ENCODE measurements around the gene IMMT.

IMMT gene

GRCh38 chr2:86223140-86223926 is 28.1 kb upstream of the IMMT start:
- CTCF ChIA-PET = no interaction called here
- peak; percentile 20 for DNase-seq (ENCODE audit: low spot score)
- no peak overlapping the region for H3K27ac ChIP-seq
- POLR2A ChIA-PET (ENCODE audit: low non-redundant PET) = no interaction called here
- TF ChIP-seq CTCF (conservative IDR thresholded peaks at IDR 0.05; ENCODE audit: low read depth) = no peak

GRCh38 chr2:86221066-86221684 is 25.9 kb upstream of the IMMT start:
- peak; percentile 47 for TF ChIP-seq CTCF (conservative IDR thresholded peaks at IDR 0.05; ENCODE audit: low read depth)
- POLR2A ChIA-PET (ENCODE audit: low non-redundant PET) = no interaction called here
- CTCF ChIA-PET = interaction anchor here (0.5 to 1.4 kb wide), 6 partner anchors 18 to 323 kb away, joined by 3 to 8 read pairs (median 4); no protein-coding TSS in a partner anchor
- H3K27ac ChIP-seq = no peak overlapping the region
- DNase-seq (ENCODE audit: low spot score) = peak; percentile 22

GRCh38 chr2:86219896-86220295 is 24.6 kb upstream of the IMMT start:
- POLR2A ChIA-PET (ENCODE audit: low non-redundant PET) = no interaction called here
- no peak for TF ChIP-seq CTCF (conservative IDR thresholded peaks at IDR 0.05; ENCODE audit: low read depth)
- CTCF ChIA-PET = interaction anchor here (0.6 to 0.7 kb wide), 3 partner anchors 13 to 306 kb away, joined by 3 to 5 read pairs (median 3); no protein-coding TSS in a partner anchor
- no peak for DNase-seq (ENCODE audit: low spot score)
- H3K27ac ChIP-seq = no peak overlapping the region

GRCh38 chr2:86218124-86218523 is 22.9 kb upstream of the IMMT start:
- ChIA-PET POLR2A (ENCODE audit: low non-redundant PET) (no interaction called here), CTCF (no interaction called here)
- no peak for DNase-seq (ENCODE audit: low spot score)
- no peak for TF ChIP-seq CTCF (conservative IDR thresholded peaks at IDR 0.05; ENCODE audit: low read depth)
- no peak overlapping the region for H3K27ac ChIP-seq

- no peak for DNase-seq (ENCODE audit: low spot score)
- no peak overlapping the region for H3K27ac ChIP-seq
Measured at GRCh38 chr2:86216575-86217555, 21.6 kb upstream of the IMMT start.

More at GRCh38 chr2:86216575-86217555, 21.6 kb upstream of the IMMT start:
- no peak for TF ChIP-seq CTCF (conservative IDR thresholded peaks at IDR 0.05; ENCODE audit: low read depth)
- ChIA-PET POLR2A (ENCODE audit: low non-redundant PET) (no interaction called here), CTCF (interaction anchor here (0.6 kb wide), 1 partner anchor 601 kb away, joined by 3 read pairs; no protein-coding TSS in a partner anchor)

Data from RWPE1 (cell line).